HG02610 (cell line): Measurements from ENCODE around the gene KCNJ3.

ENCODE experiments used
- ATAC-seq: cut with Tn5 transposase; IDR thresholded peaks from one replicate; pipeline ENCODE4 v1.9.1; 2021; ENCODE audit warnings: mild to moderate bottlenecking, moderate library complexity; ENCODE audit not compliant: unreplicated experiment

KCNJ3 gene

GRCh38 chr2:154706660-154707059, 8.2 kb downstream of the KCNJ3 start:
- ATAC-seq = no peak

- ATAC-seq = no peak
Observed at GRCh38 chr2:154707994-154708575, 9.6 kb downstream of the KCNJ3 start.

GRCh38 chr2:154709215-154709614, 10.7 kb downstream of the KCNJ3 start:
- no peak for ATAC-seq

- no peak for ATAC-seq
Observed at GRCh38 chr2:154710078-154710477, 11.6 kb downstream of the KCNJ3 start.

GRCh38 chr2:154710685-154711084, 12.2 kb downstream of the KCNJ3 start:
- no peak for ATAC-seq

GRCh38 chr2:154713675-154714074, 15.2 kb downstream of the KCNJ3 start:
- ATAC-seq = no peak

- ATAC-seq = no peak
Observed at GRCh38 chr2:154720651-154721050, 22.2 kb downstream of the KCNJ3 start.

- ATAC-seq = no peak
Observed at GRCh38 chr2:154724194-154724797, 25.8 kb downstream of the KCNJ3 start.

GRCh38 chr2:154740361-154740760, 41.9 kb downstream of the KCNJ3 start:
- no peak for ATAC-seq

- no peak for ATAC-seq
Observed at GRCh38 chr2:154758871-154759270, 60.4 kb downstream of the KCNJ3 start.

GRCh38 chr2:154762638-154763037, 64.1 kb downstream of the KCNJ3 start:
- no peak for ATAC-seq

- no peak for ATAC-seq
Observed at GRCh38 chr2:154771664-154772284, 73.3 kb downstream of the KCNJ3 start.

- ATAC-seq = no peak
Observed at GRCh38 chr2:154776825-154777224, 78.3 kb downstream of the KCNJ3 start.

GRCh38 chr2:154794406-154794805, 95.9 kb downstream of the KCNJ3 start:
- no peak for ATAC-seq

- no peak for ATAC-seq
Observed at GRCh38 chr2:154795651-154796050, 97.2 kb downstream of the KCNJ3 start.

GRCh38 chr2:154804451-154804850, 106.0 kb downstream of the KCNJ3 start:
- ATAC-seq = no peak

GRCh38 chr2:154813636-154814035, 115.1 kb downstream of the KCNJ3 start:
- no peak for ATAC-seq

- no peak for ATAC-seq
Observed at GRCh38 chr2:154814856-154815255, 116.4 kb downstream of the KCNJ3 start.

- no peak for ATAC-seq
Observed at GRCh38 chr2:154825358-154825757, 126.9 kb downstream of the KCNJ3 start.

- ATAC-seq = no peak
Observed at GRCh38 chr2:154826827-154827226, 128.3 kb downstream of the KCNJ3 start.

GRCh38 chr2:154827286-154827685, 128.8 kb downstream of the KCNJ3 start:
- ATAC-seq = no peak

- no peak for ATAC-seq
Observed at GRCh38 chr2:154832711-154833110, 134.2 kb downstream of the KCNJ3 start.

GRCh38 chr2:154836632-154837031, 138.1 kb downstream of the KCNJ3 start:
- ATAC-seq = no peak
